H1 (cell line): Measurements from ENCODE around the gene DDOST. TPM values are rescaled to one million over a fixed set of nuclear protein-coding genes. Genes with fewer than 3 reads are reported as not detected.

Source experiments
- CTCF ChIA-PET: fragments of 300-600 bp; sonication (Branson Sonifier 250); formaldehyde crosslinking; loops from one replicate; lab custom pipeline; 2021; ENCODE audit not compliant: partially characterized antibody; lab: Charles Lee
- POLR2A ChIA-PET: fragments of 300-600 bp; sonication (Branson Sonifier 250); formaldehyde crosslinking; loops from one replicate; lab custom pipeline; 2021; ENCODE audit warnings: inconsistent platforms; ENCODE audit not compliant: partially characterized antibody; lab: Charles Lee
- DNase-seq, 2 experiments: peaks; one replicate each; pipeline versions ENCODE4 v3.0.0 to v3.0.0-alpha.2; 2010 to 2022; ENCODE audit warnings: low spot score in 2 of 2, low read depth in 1 of 2, mixed read lengths in 1 of 2
- FAIRE-seq: peaks from 2 replicates; lab custom pipeline; 2011; peaks lifted over from hg19 to GRCh38; lab: Jason Lieb, UNC
- H2AFZ ChIP-seq: 2 replicates; pipeline ENCODE4 v1.8.1; 2012; ENCODE audit warnings: low read length, inconsistent platforms
- H2AK5ac ChIP-seq: 2 replicates; pipeline ENCODE4 v1.6.1; 2013; ENCODE audit warnings: low read depth, low read length
- H2BK120ac ChIP-seq: replicated peaks from 2 replicates; pipeline ENCODE3; 2013; ENCODE audit warnings: low read depth, low read length, inconsistent platforms
- H2BK12ac ChIP-seq: 2 replicates; pipeline ENCODE4 v1.6.1; 2013; ENCODE audit warnings: low read depth, low read length
- H2BK15ac ChIP-seq: 2 replicates; pipeline ENCODE4 v1.6.1; 2013; ENCODE audit warnings: low read length
- H2BK20ac ChIP-seq: 2 replicates; pipeline ENCODE4 v1.6.1; 2013; ENCODE audit warnings: low read length
- H2BK5ac ChIP-seq: 2 replicates; pipeline ENCODE4 v1.6.1; 2013; ENCODE audit warnings: low read depth, low read length
- H3K14ac ChIP-seq: 2 replicates; pipeline ENCODE4 v1.6.1; 2013; ENCODE audit warnings: inconsistent platforms; ENCODE audit not compliant: insufficient read length
- H3K18ac ChIP-seq: 2 replicates; pipeline ENCODE4 v1.6.1; 2013; ENCODE audit warnings: low read length; ENCODE audit errors: extremely low read depth
- H3K23ac ChIP-seq: 2 replicates; pipeline ENCODE4 v1.6.1; 2013; ENCODE audit warnings: inconsistent platforms; ENCODE audit not compliant: insufficient read length
- H3K23me2 ChIP-seq: 2 replicates; pipeline ENCODE4 v1.6.1; 2013; ENCODE audit warnings: low read depth, low read length
- H3K27ac ChIP-seq: 2 replicates; pipeline ENCODE4 v1.6.1; 2011; ENCODE audit warnings: low read depth, low read length, inconsistent platforms
- H3K27me3 ChIP-seq, 4 experiments: replicated peaks in 1 of 4; 1 replicate in 1 of 4; 2 replicates in 3 of 4; pipeline versions ENCODE4 v1.6.1 to v1.8.1; 2011 to 2013; ENCODE audit warnings: low read length in 3 of 4, mild to moderate bottlenecking in 3 of 4, inconsistent platforms in 2 of 4, mixed read lengths in 2 of 4, moderate library complexity in 1 of 4; ENCODE audit not compliant: control insufficient read depth in 3 of 4, insufficient read depth in 3 of 4; ENCODE audit errors: extremely low read depth in 1 of 4
- H3K36me3 ChIP-seq, 4 experiments: 2 replicates each; pipeline versions ENCODE4 v1.6.1 to v1.8.1; 2011 to 2013; ENCODE audit warnings: mild to moderate bottlenecking in 4 of 4, low read length in 3 of 4, moderate library complexity in 2 of 4, control low read depth in 1 of 4, inconsistent platforms in 1 of 4; ENCODE audit not compliant: insufficient read depth in 4 of 4, control insufficient read depth in 2 of 4
- H3K4ac ChIP-seq: replicated peaks from 2 replicates; pipeline ENCODE3; 2013; ENCODE audit warnings: low read length, low read depth, mixed read lengths, inconsistent platforms; ENCODE audit not compliant: insufficient read length
- H3K4me1 ChIP-seq, 4 experiments: replicated peaks in 1 of 4; 1 replicate in 1 of 4; 2 replicates in 3 of 4; pipeline versions ENCODE4 v1.6.1 to v1.8.1; 2011 to 2013; ENCODE audit warnings: low read length in 3 of 4, inconsistent platforms in 2 of 4, mixed read lengths in 1 of 4; ENCODE audit not compliant: insufficient read depth in 4 of 4, control insufficient read depth in 3 of 4
- H3K4me2 ChIP-seq, 2 experiments: 2 replicates each; pipeline versions ENCODE4 v1.6.1 to v1.8.1; 2011 to 2013; ENCODE audit warnings: low read depth in 2 of 2, low read length in 2 of 2, control low read depth in 1 of 2, inconsistent platforms in 1 of 2, mild to moderate bottlenecking in 1 of 2; ENCODE audit not compliant: insufficient read depth in 1 of 2
- H3K4me3 ChIP-seq, 4 experiments: fragments of 200-600, 300-600 bp in 1 of 4; sonication (generic), shearing (Covaris generic), sonication (Bioruptor Twin) in 1 of 4; 2 replicates each; pipeline versions ENCODE4 v1.5.1 to v1.8.1; 2011 to 2016; ENCODE audit warnings: low read length in 4 of 4, low read depth in 3 of 4, control low read depth in 2 of 4, inconsistent platforms in 2 of 4, mild to moderate bottlenecking in 2 of 4, mixed read lengths in 1 of 4, moderate library complexity in 1 of 4; ENCODE audit not compliant: insufficient read depth in 2 of 4; ENCODE audit errors: extremely low read depth in 1 of 4
- H3K56ac ChIP-seq: replicated peaks from 2 replicates; pipeline ENCODE3; 2013; ENCODE audit warnings: low read depth, mild to moderate bottlenecking, mixed read lengths, low read length, inconsistent platforms; ENCODE audit not compliant: insufficient read length
- H3K79me1 ChIP-seq: 2 replicates; pipeline ENCODE4 v1.6.1; 2013; ENCODE audit warnings: low read depth, low read length, control low read depth
- H3K79me2 ChIP-seq, 2 experiments: 2 replicates each; pipeline versions ENCODE4 v1.6.1 to v1.8.1; 2012 to 2013; ENCODE audit warnings: low read length in 2 of 2, mild to moderate bottlenecking in 2 of 2, inconsistent platforms in 1 of 2; ENCODE audit not compliant: insufficient read depth in 2 of 2, control insufficient read depth in 1 of 2
- H3K9ac ChIP-seq, 4 experiments: replicated peaks in 1 of 4; 1 replicate in 1 of 4; 2 replicates in 3 of 4; pipeline versions ENCODE4 v1.6.1 to v1.8.1; 2011 to 2013; ENCODE audit warnings: low read depth in 3 of 4, low read length in 3 of 4, control low read depth in 2 of 4, mild to moderate bottlenecking in 2 of 4, moderate library complexity in 2 of 4, inconsistent platforms in 1 of 4; ENCODE audit errors: extremely low read depth in 1 of 4
- H3K9me3 ChIP-seq, 2 experiments: 2 replicates each; pipeline versions ENCODE4 v1.6.1 to v1.8.1; 2012 to 2013; ENCODE audit warnings: mild to moderate bottlenecking in 2 of 2, moderate library complexity in 2 of 2, control low read depth in 1 of 2, inconsistent platforms in 1 of 2, low read depth in 1 of 2, low read length in 1 of 2, mixed read lengths in 1 of 2; ENCODE audit not compliant: insufficient read depth in 2 of 2
- H4K20me1 ChIP-seq, 2 experiments: replicated peaks in 1 of 2; 2 replicates each; pipeline versions ENCODE3 to v1.8.1; 2011 to 2013; ENCODE audit warnings: inconsistent platforms in 2 of 2, low read length in 2 of 2, mild to moderate bottlenecking in 1 of 2; ENCODE audit not compliant: insufficient read depth in 2 of 2, control insufficient read depth in 1 of 2
- H4K5ac ChIP-seq: 2 replicates; pipeline ENCODE4 v1.6.1; 2013; ENCODE audit warnings: low read length, low read depth, mixed read lengths, inconsistent platforms; ENCODE audit not compliant: insufficient read length
- H4K8ac ChIP-seq: 2 replicates; pipeline ENCODE4 v1.8.0; 2013; ENCODE audit warnings: mild to moderate bottlenecking, moderate library complexity, low read length, inconsistent platforms; ENCODE audit not compliant: insufficient read depth; ENCODE audit errors: extremely low read depth
- H4K91ac ChIP-seq: replicated peaks from 2 replicates; pipeline ENCODE3; 2013; ENCODE audit warnings: low read length, mixed read lengths, inconsistent platforms; ENCODE audit not compliant: insufficient read length
- CHD2 ChIP-seq: IDR thresholded peaks from 2 replicates; pipeline ENCODE4 v1.6.1; 2012; ENCODE audit warnings: low read length, improper control_type of control experiment
- GTF2F1 ChIP-seq: IDR thresholded peaks from 2 replicates; pipeline ENCODE4 v1.6.1; 2012; ENCODE audit warnings: low read depth, low read length, improper control_type of control experiment, borderline replicate concordance
- HDAC2 ChIP-seq, 2 experiments: fragments of 300-600 bp in 1 of 2; sonication (generic) in 1 of 2; IDR thresholded peaks; 2 replicates each; pipeline ENCODE4 v1.6.1; 2011 to 2012; ENCODE audit warnings: low read depth in 2 of 2, low read length in 2 of 2, mild to moderate bottlenecking in 2 of 2, moderate library complexity in 2 of 2, borderline replicate concordance in 1 of 2, inconsistent platforms in 1 of 2
- HDAC6 ChIP-seq: IDR thresholded peaks from one replicate; pipeline ENCODE4 v1.7.1; 2012; ENCODE audit warnings: low read depth, mild to moderate bottlenecking, inconsistent platforms, low read length, moderate library complexity
- KDM1A ChIP-seq: fragments of 200-600, 300-600 bp; sonication (generic); IDR thresholded peaks from 2 replicates; pipeline ENCODE4 v1.7.1; 2016; ENCODE audit warnings: mild to moderate bottlenecking, low read length, borderline replicate concordance
- MAX ChIP-seq: IDR thresholded peaks from 2 replicates; pipeline ENCODE4 v1.6.1; 2012; ENCODE audit warnings: inconsistent platforms
- NANOG ChIP-seq: IDR thresholded peaks from 2 replicates; pipeline ENCODE4 v1.6.1; 2011; ENCODE audit warnings: low read length, low read depth, mild to moderate bottlenecking, inconsistent platforms; ENCODE audit not compliant: insufficient read depth, poor library complexity, severe bottlenecking
- POLR2AphosphoS5 ChIP-seq: IDR thresholded peaks from 2 replicates; pipeline ENCODE4 v1.6.1; 2011; ENCODE audit warnings: low read depth, low read length
- RFX5 ChIP-seq: IDR thresholded peaks from 2 replicates; pipeline ENCODE4 v1.6.1; 2011; ENCODE audit warnings: low read depth, low read length, improper control_type of control experiment, borderline replicate concordance
- SIRT6 ChIP-seq: IDR thresholded peaks from one replicate; pipeline ENCODE4 v1.7.1; 2012; ENCODE audit warnings: low read length, inconsistent platforms
- TAF1 ChIP-seq: IDR thresholded peaks from 2 replicates; pipeline ENCODE4 v1.6.1; 2011; ENCODE audit warnings: mild to moderate bottlenecking, low read depth, low read length
- TAF7 ChIP-seq: optimal IDR thresholded peaks from 2 replicates; pipeline ENCODE3; 2011; ENCODE audit warnings: low read depth, mild to moderate bottlenecking, inconsistent platforms, low read length, moderate library complexity, borderline replicate concordance
- WGBS, 2 experiments: shearing (Covaris generic) in 1 of 2; methylation state at CpG; one replicate each; pipeline versions ENCODE4 v1.1.6 to v1.1.7; 2013 to 2015; ENCODE audit warnings: low lambda C conversion rate in 2 of 2, mixed read lengths in 2 of 2, inconsistent platforms in 1 of 2, low coverage in 1 of 2, missing lambda C conversion rate in 1 of 2; ENCODE audit not compliant: insufficient replicate concordance in 2 of 2, insufficient coverage in 1 of 2, insufficient read length in 1 of 2; ENCODE audit errors: extremely low coverage in 1 of 2, missing lambda C conversion rate in 1 of 2; 5-methylcytosine and 5-hydroxymethylcytosine counted together
- polyA plus RNA-seq, 7 experiments: library from polyadenylated mRNA; depleted of rRNA in 3 of 7; stranded (reverse) in 5 of 7; unstranded in 2 of 7; fragments of >200 nt in 5 of 7; fragments of 200-250 nt in 2 of 7; gene quantifications; 1 replicate in 5 of 7; 2 replicates in 1 of 7; 4 replicates in 1 of 7; pipeline versions ENCODE4 v1.2.1 to v1.2.3, GENCODE V29; 2011 to 2013; ENCODE audit warnings: missing spikeins in 2 of 7, mixed read lengths in 2 of 7
- total RNA-seq: library from RNA; stranded (reverse); fragmentation: NEBNext Ultra II Directional; extraction: Animal tissue kit (Norgen Biotek cat#: 25700); gene quantifications from 2 replicates; pipeline ENCODE4 v1.2.1, GENCODE V29; 2021

Gene DDOST
- total and polyA plus RNA-seq, 2 of the 8 experiments (the other 6 are each of a cell fraction or from before 2014, with no cell fraction given): 253 to 336 TPM

- WGBS, 2 experiments: 89% methylated on average over 24 of the region's 26 CpGs; no CpG with 5 or more reads in 1 of the 2 experiments
- POLR2A ChIA-PET: no interaction called here
- FAIRE-seq: no peak
- TF ChIP-seq TAF1 (no peak), NANOG (no peak), HDAC2 (IDR thresholded peaks at IDR 0.05; ENCODE audit: borderline replicate concordance in 1 of 2, low read depth in 2 of 2, low read length in 2 of 2) (no peak), RFX5 (no peak), KDM1A (no peak), MAX (no peak), TAF7 (no peak), POLR2AphosphoS5 (no peak), CHD2 (no peak), GTF2F1 (no peak), SIRT6 (no peak), HDAC6 (no peak)
These were observed 25.9 kb upstream of the DDOST start for GRCh38 chr1:20686883-20687725.

More at GRCh38 chr1:20686883-20687725, 25.9 kb upstream of the DDOST start:
- CTCF ChIA-PET: interaction anchor here (1.5 to 1.9 kb wide), 3 partner anchors 9 to 46 kb away, joined by 4 to 6 read pairs (median 6); partner anchors contain the start of gene SH2D5
- Histone ChIP-seq H3K4me1 (no peaks in the 10 kb centered on the region; a peak in 1 of 7 replicates), H4K5ac (no peak overlapping the region), H2BK20ac (no peak overlapping the region), H3K18ac (no peak overlapping the region), H2BK12ac (no peak overlapping the region), H3K36me3 (peaks cover 0 to 3% (median 0%) of the 10 kb centered on the region in 4 experiments; a peak in 2 of 8 replicates), H2BK15ac (no peak overlapping the region), H2AFZ (no peak overlapping the region), H4K20me1 (no peaks in the 10 kb centered on the region), H2BK120ac (no peak overlapping the region), H3K79me1 (no peaks in the 10 kb centered on the region), H4K8ac (no peak overlapping the region), H3K27ac (no peak overlapping the region), H3K23ac (no peak overlapping the region), H4K91ac (no peak overlapping the region), H3K4me3 (no peak overlapping the region), H3K9me3 (no peaks in the 10 kb centered on the region), H3K14ac (no peak overlapping the region), H3K4me2 (no peak overlapping the region), H3K23me2 (no peaks in the 10 kb centered on the region), H3K79me2 (no peaks in the 10 kb centered on the region), H3K9ac (no peak overlapping the region), H2AK5ac (no peak overlapping the region), H2BK5ac (no peak overlapping the region), H3K4ac (no peak overlapping the region), H3K56ac (no peak overlapping the region), H3K27me3 (no peaks in the 10 kb centered on the region)
- DNase-seq: no peak
